Astrocyte of the spinal cord (primary cell): ENCODE results near the gene PLOD3.
"Not testable (repeated sequence)": the region's sequence is repeated elsewhere in the genome, so short reads cannot be mapped to it uniquely, and the experiment has no call there.

ENCODE experiments used
- DNase-seq: peaks from one replicate; pipeline ENCODE4 v3.0.0; 2011; ENCODE audit warnings: low read depth, low spot score
- H3K4me3 ChIP-seq: 2 replicates; pipeline ENCODE4 v1.5.1; 2011; ENCODE audit warnings: low read depth, mild to moderate bottlenecking, low read length, moderate library complexity
- CTCF ChIP-seq: IDR thresholded peaks from 2 replicates; pipeline ENCODE4 v1.5.1; 2012; ENCODE audit warnings: low read depth, mild to moderate bottlenecking, low read length, inconsistent platforms
- in situ Hi-C: cut with HindIII; loops from 2 replicates; pipeline ENCODE4 v1.10.0; 2017; ENCODE audit warnings: low sequenced_read_pairs

Gene PLOD3

GRCh38 chr7:101211501-101211900 lies 5.9 kb downstream of the PLOD3 start:
- H3K4me3 ChIP-seq: no peak overlapping the region
- in situ Hi-C loops: no loop called here
- no peak for TF ChIP-seq CTCF
- DNase-seq: no peak

- TF ChIP-seq CTCF: no peak
- DNase-seq: no peak
- in situ Hi-C loops: no loop called here
- H3K4me3 ChIP-seq: no peak overlapping the region
Measured at GRCh38 chr7:101210143-101210542, 7.2 kb downstream of the PLOD3 start.

- in situ Hi-C loops: no loop called here
- TF ChIP-seq CTCF: no peak
- no peak overlapping the region for H3K4me3 ChIP-seq
- DNase-seq: no peak
Measured at GRCh38 chr7:101208794-101209193, 8.6 kb downstream of the PLOD3 start.

GRCh38 chr7:101207459-101207858 lies 9.9 kb downstream of the PLOD3 start:
- H3K4me3 ChIP-seq: no peak overlapping the region
- no peak for DNase-seq
- TF ChIP-seq CTCF: no peak
- in situ Hi-C loops: no loop called here

- in situ Hi-C loops: no loop called here
- TF ChIP-seq CTCF: no peak
- no peak for DNase-seq
- no peak overlapping the region for H3K4me3 ChIP-seq
Measured at GRCh38 chr7:101206665-101207042, 10.7 kb downstream of the PLOD3 start.

- DNase-seq: no peak
- no peak for TF ChIP-seq CTCF
- no peak overlapping the region for H3K4me3 ChIP-seq
- in situ Hi-C loops: no loop called here
Measured at GRCh38 chr7:101205901-101206664, 11.3 kb downstream of the PLOD3 start.

GRCh38 chr7:101203740-101204738 lies 13.3 kb downstream of the PLOD3 start:
- DNase-seq, in situ Hi-C loops, H3K4me3 ChIP-seq: not testable (repeated sequence)
